ENCODE results near the gene PRR20G. TPM values are rescaled to one million over a fixed set of nuclear protein-coding genes. Genes with fewer than 3 reads are reported as not detected.

Gene PRR20G
- total and polyA plus RNA-seq, 2 donors (not counting 3 experiments of a cell fraction or from before 2014, with no cell fraction given), result not detected

- no peak for DNase-seq (ENCODE audit: low read depth, low spot score)
- no TSS peak for BruUV-seq (replicated peaks)
- FAIRE-seq, result no peak
These were observed 24.8 kb downstream of the PRR20G start for GRCh38 chr3:127263037-127263436.

More at GRCh38 chr3:127263037-127263436, 24.8 kb downstream of the PRR20G start:
- Histone ChIP-seq H3K27me3 (ENCODE audit: control insufficient read depth in 2 of 2, insufficient read depth in 2 of 2, low read length in 2 of 2) (no peaks in the 10 kb centered on the region), H3K9ac (replicated peaks; ENCODE audit: extremely low read depth, insufficient read depth, low read length) (no peak overlapping the region), H3K79me2 (ENCODE audit: control insufficient read depth, insufficient read depth, low read length) (no peaks in the 10 kb centered on the region), H3K9me1 (replicated peaks; ENCODE audit: control insufficient read depth, extremely low read depth, insufficient read depth, low read length) (no peaks in the 10 kb centered on the region), H3K36me3 (ENCODE audit: control insufficient read depth in 2 of 2, extremely low read depth in 1 of 2, insufficient read depth in 2 of 2, low read length in 2 of 2) (no peaks in the 10 kb centered on the region), H2AFZ (ENCODE audit: low read depth, low read length) (no peak overlapping the region), H3K27ac (ENCODE audit: insufficient read depth, low read depth, low read length) (no peak overlapping the region), H3K9me3 (replicated peaks; ENCODE audit: control insufficient read depth, insufficient read depth, low read length) (no peaks in the 10 kb centered on the region), H3K4me3 (replicated peaks in 1 of 3; ENCODE audit: insufficient read depth in 1 of 3, low read depth in 1 of 3, low read length in 3 of 3) (no peak overlapping the region), H3K4me1 (ENCODE audit: control insufficient read depth, extremely low read depth, insufficient read depth, low read length) (no peaks in the 10 kb centered on the region), H3K4me2 (ENCODE audit: insufficient read depth, low read length) (no peak overlapping the region), H4K20me1 (replicated peaks; ENCODE audit: control insufficient read depth, extremely low read depth, insufficient read depth, low read length) (no peaks in the 10 kb centered on the region)
- ChIA-PET POLR2A (no interaction called here), CTCF (no interaction called here)
- dilution Hi-C loops (cut with MboI; ENCODE audit: extremely low pct_ligation_motif_present, low sequenced_read_pairs) (no loop called here), intact Hi-C loops (cut with micrococcal nuclease) (no loop called here)
- no peak for TF ChIP-seq CTCF (IDR thresholded peaks at IDR 0.05; ENCODE audit: extremely low read depth in 1 of 2, insufficient read depth in 1 of 2, low read depth in 1 of 2, low read length in 2 of 2)
- TF ChIP-seq POLR2AphosphoS5 (IDR thresholded peaks at IDR 0.05; ENCODE audit: insufficient read depth, low read depth, low read length), result no peak
- TF ChIP-seq POLR2A (IDR thresholded peaks at IDR 0.05; ENCODE audit: low read depth, low read length), result no peak
- TF ChIP-seq JUN (IDR thresholded peaks at IDR 0.05; ENCODE audit: borderline replicate concordance, insufficient read depth, insufficient read length, low read depth), result no peak
- TF ChIP-seq GATA2 (IDR thresholded peaks at IDR 0.05; ENCODE audit: insufficient read depth, insufficient read length, low read depth, low read length), result no peak
- TF ChIP-seq FOS (IDR thresholded peaks at IDR 0.05; ENCODE audit: borderline replicate concordance, insufficient read depth, low read length), result no peak
- TF ChIP-seq MYC (IDR thresholded peaks at IDR 0.05; ENCODE audit: low read depth, low read length), result no peak
- no peak for TF ChIP-seq MAX (IDR thresholded peaks at IDR 0.05; ENCODE audit: insufficient read depth, insufficient read length)
- TF ChIP-seq EZH2 (IDR thresholded peaks at IDR 0.05; ENCODE audit: borderline replicate concordance, low read depth, low read length, severe bottlenecking), result no peak
